Effector memory CD4-positive, alpha-beta T cell (primary cell): ENCODE results near the gene FAM110C.
"Not testable (repeated sequence)": the region's sequence is repeated elsewhere in the genome, so short reads cannot be mapped to it uniquely, and the experiment has no call there.

Experiments used
- DNase-seq, 3 donors: peaks; one replicate each; pipeline ENCODE4 v3.0.0-alpha.2; 2020
- H3K27ac ChIP-seq: 2 replicates; pipeline ENCODE4 v1.7.0; 2013; ENCODE audit warnings: mild to moderate bottlenecking, low read length, moderate library complexity; ENCODE audit not compliant: insufficient read depth, poor library complexity, severe bottlenecking
- H3K27me3 ChIP-seq: replicated peaks from 2 replicates; pipeline ENCODE4 v1.7.0; 2013; ENCODE audit warnings: mild to moderate bottlenecking, low read length; ENCODE audit not compliant: insufficient read depth, control insufficient read depth, poor library complexity, severe bottlenecking
- H3K36me3 ChIP-seq: 2 replicates; pipeline ENCODE4 v1.7.0; 2013; ENCODE audit warnings: mild to moderate bottlenecking, low read length, moderate library complexity; ENCODE audit not compliant: control insufficient read depth, insufficient read depth
- H3K4me1 ChIP-seq: 2 replicates; pipeline ENCODE4 v1.7.0; 2013; ENCODE audit warnings: low read length, mild to moderate bottlenecking; ENCODE audit not compliant: control insufficient read depth, insufficient read depth, poor library complexity, severe bottlenecking
- H3K4me3 ChIP-seq: 2 replicates; pipeline ENCODE4 v1.7.0; 2013; ENCODE audit warnings: low read length, low read depth, mild to moderate bottlenecking; ENCODE audit not compliant: insufficient read depth, poor library complexity, severe bottlenecking
- H3K9me3 ChIP-seq: 2 replicates; pipeline ENCODE4 v1.7.0; 2013; ENCODE audit warnings: mild to moderate bottlenecking, low read length, moderate library complexity; ENCODE audit not compliant: control insufficient read depth

The FAM110C gene

GRCh38 chr2:15916-16315, 30.4 kb downstream of the FAM110C start:
- H3K27ac ChIP-seq, H3K27me3 ChIP-seq, H3K9me3 ChIP-seq: not testable (repeated sequence)

GRCh38 chr2:11248-11941, 34.9 kb downstream of the FAM110C start:
- no peak overlapping the region for H3K4me3 ChIP-seq
- H3K9me3 ChIP-seq, result no peaks in the 10 kb centered on the region
- H3K4me1 ChIP-seq, result no peaks in the 10 kb centered on the region
- no peak overlapping the region for H3K27ac ChIP-seq
- no peaks in the 10 kb centered on the region for H3K36me3 ChIP-seq
- no peaks in the 10 kb centered on the region for H3K27me3 ChIP-seq
- DNase-seq, result peak; percentile 29 to 64 (median 59)

More at GRCh38 chr2:15916-16315, 30.4 kb downstream of the FAM110C start:
- not testable (repeated sequence) for DNase-seq, H3K36me3 ChIP-seq, H3K4me1 ChIP-seq, H3K4me3 ChIP-seq

GRCh38 chr2:10222-10875, 36.0 kb downstream of the FAM110C start:
- no peaks in the 10 kb centered on the region for H3K36me3 ChIP-seq
- no peaks in the 10 kb centered on the region for H3K4me1 ChIP-seq
- no peak for DNase-seq
- no peak overlapping the region for H3K4me3 ChIP-seq
- no peaks in the 10 kb centered on the region for H3K27me3 ChIP-seq
- H3K9me3 ChIP-seq, result no peaks in the 10 kb centered on the region
- no peak overlapping the region for H3K27ac ChIP-seq
